H1 (cell line): Measurements from ENCODE around the gene SLC12A4. TPM values are rescaled to one million over a fixed set of nuclear protein-coding genes. Genes with fewer than 3 reads are reported as not detected.

Source experiments
- CTCF ChIA-PET: fragments of 300-600 bp; sonication (Branson Sonifier 250); formaldehyde crosslinking; loops from one replicate; lab custom pipeline; 2021; ENCODE audit not compliant: partially characterized antibody; lab: Charles Lee
- POLR2A ChIA-PET: fragments of 300-600 bp; sonication (Branson Sonifier 250); formaldehyde crosslinking; loops from one replicate; lab custom pipeline; 2021; ENCODE audit warnings: inconsistent platforms; ENCODE audit not compliant: partially characterized antibody; lab: Charles Lee
- DNase-seq, 2 experiments: peaks; one replicate each; pipeline versions ENCODE4 v3.0.0 to v3.0.0-alpha.2; 2010 to 2022; ENCODE audit warnings: low spot score in 2 of 2, low read depth in 1 of 2, mixed read lengths in 1 of 2
- FAIRE-seq: peaks from 2 replicates; lab custom pipeline; 2011; peaks lifted over from hg19 to GRCh38; lab: Jason Lieb, UNC
- H2AFZ ChIP-seq: 2 replicates; pipeline ENCODE4 v1.8.1; 2012; ENCODE audit warnings: low read length, inconsistent platforms
- H2AK5ac ChIP-seq: 2 replicates; pipeline ENCODE4 v1.6.1; 2013; ENCODE audit warnings: low read depth, low read length
- H2BK120ac ChIP-seq: replicated peaks from 2 replicates; pipeline ENCODE3; 2013; ENCODE audit warnings: low read depth, low read length, inconsistent platforms
- H2BK12ac ChIP-seq: 2 replicates; pipeline ENCODE4 v1.6.1; 2013; ENCODE audit warnings: low read depth, low read length
- H2BK15ac ChIP-seq: 2 replicates; pipeline ENCODE4 v1.6.1; 2013; ENCODE audit warnings: low read length
- H2BK20ac ChIP-seq: 2 replicates; pipeline ENCODE4 v1.6.1; 2013; ENCODE audit warnings: low read length
- H2BK5ac ChIP-seq: 2 replicates; pipeline ENCODE4 v1.6.1; 2013; ENCODE audit warnings: low read depth, low read length
- H3K14ac ChIP-seq: 2 replicates; pipeline ENCODE4 v1.6.1; 2013; ENCODE audit warnings: inconsistent platforms; ENCODE audit not compliant: insufficient read length
- H3K18ac ChIP-seq: 2 replicates; pipeline ENCODE4 v1.6.1; 2013; ENCODE audit warnings: low read length; ENCODE audit errors: extremely low read depth
- H3K23ac ChIP-seq: 2 replicates; pipeline ENCODE4 v1.6.1; 2013; ENCODE audit warnings: inconsistent platforms; ENCODE audit not compliant: insufficient read length
- H3K23me2 ChIP-seq: 2 replicates; pipeline ENCODE4 v1.6.1; 2013; ENCODE audit warnings: low read depth, low read length
- H3K27ac ChIP-seq: 2 replicates; pipeline ENCODE4 v1.6.1; 2011; ENCODE audit warnings: low read depth, low read length, inconsistent platforms
- H3K27me3 ChIP-seq, 4 experiments: replicated peaks in 1 of 4; 1 replicate in 1 of 4; 2 replicates in 3 of 4; pipeline versions ENCODE4 v1.6.1 to v1.8.1; 2011 to 2013; ENCODE audit warnings: low read length in 3 of 4, mild to moderate bottlenecking in 3 of 4, inconsistent platforms in 2 of 4, mixed read lengths in 2 of 4, moderate library complexity in 1 of 4; ENCODE audit not compliant: control insufficient read depth in 3 of 4, insufficient read depth in 3 of 4; ENCODE audit errors: extremely low read depth in 1 of 4
- H3K36me3 ChIP-seq, 4 experiments: 2 replicates each; pipeline versions ENCODE4 v1.6.1 to v1.8.1; 2011 to 2013; ENCODE audit warnings: mild to moderate bottlenecking in 4 of 4, low read length in 3 of 4, moderate library complexity in 2 of 4, control low read depth in 1 of 4, inconsistent platforms in 1 of 4; ENCODE audit not compliant: insufficient read depth in 4 of 4, control insufficient read depth in 2 of 4
- H3K4ac ChIP-seq: replicated peaks from 2 replicates; pipeline ENCODE3; 2013; ENCODE audit warnings: low read length, low read depth, mixed read lengths, inconsistent platforms; ENCODE audit not compliant: insufficient read length
- H3K4me1 ChIP-seq, 4 experiments: replicated peaks in 1 of 4; 1 replicate in 1 of 4; 2 replicates in 3 of 4; pipeline versions ENCODE4 v1.6.1 to v1.8.1; 2011 to 2013; ENCODE audit warnings: low read length in 3 of 4, inconsistent platforms in 2 of 4, mixed read lengths in 1 of 4; ENCODE audit not compliant: insufficient read depth in 4 of 4, control insufficient read depth in 3 of 4
- H3K4me2 ChIP-seq, 2 experiments: 2 replicates each; pipeline versions ENCODE4 v1.6.1 to v1.8.1; 2011 to 2013; ENCODE audit warnings: low read depth in 2 of 2, low read length in 2 of 2, control low read depth in 1 of 2, inconsistent platforms in 1 of 2, mild to moderate bottlenecking in 1 of 2; ENCODE audit not compliant: insufficient read depth in 1 of 2
- H3K4me3 ChIP-seq, 4 experiments: fragments of 200-600, 300-600 bp in 1 of 4; sonication (generic), shearing (Covaris generic), sonication (Bioruptor Twin) in 1 of 4; 2 replicates each; pipeline versions ENCODE4 v1.5.1 to v1.8.1; 2011 to 2016; ENCODE audit warnings: low read length in 4 of 4, low read depth in 3 of 4, control low read depth in 2 of 4, inconsistent platforms in 2 of 4, mild to moderate bottlenecking in 2 of 4, mixed read lengths in 1 of 4, moderate library complexity in 1 of 4; ENCODE audit not compliant: insufficient read depth in 2 of 4; ENCODE audit errors: extremely low read depth in 1 of 4
- H3K56ac ChIP-seq: replicated peaks from 2 replicates; pipeline ENCODE3; 2013; ENCODE audit warnings: low read depth, mild to moderate bottlenecking, mixed read lengths, low read length, inconsistent platforms; ENCODE audit not compliant: insufficient read length
- H3K79me1 ChIP-seq: 2 replicates; pipeline ENCODE4 v1.6.1; 2013; ENCODE audit warnings: low read depth, low read length, control low read depth
- H3K79me2 ChIP-seq, 2 experiments: 2 replicates each; pipeline versions ENCODE4 v1.6.1 to v1.8.1; 2012 to 2013; ENCODE audit warnings: low read length in 2 of 2, mild to moderate bottlenecking in 2 of 2, inconsistent platforms in 1 of 2; ENCODE audit not compliant: insufficient read depth in 2 of 2, control insufficient read depth in 1 of 2
- H3K9ac ChIP-seq, 4 experiments: replicated peaks in 1 of 4; 1 replicate in 1 of 4; 2 replicates in 3 of 4; pipeline versions ENCODE4 v1.6.1 to v1.8.1; 2011 to 2013; ENCODE audit warnings: low read depth in 3 of 4, low read length in 3 of 4, control low read depth in 2 of 4, mild to moderate bottlenecking in 2 of 4, moderate library complexity in 2 of 4, inconsistent platforms in 1 of 4; ENCODE audit errors: extremely low read depth in 1 of 4
- H3K9me3 ChIP-seq, 2 experiments: 2 replicates each; pipeline versions ENCODE4 v1.6.1 to v1.8.1; 2012 to 2013; ENCODE audit warnings: mild to moderate bottlenecking in 2 of 2, moderate library complexity in 2 of 2, control low read depth in 1 of 2, inconsistent platforms in 1 of 2, low read depth in 1 of 2, low read length in 1 of 2, mixed read lengths in 1 of 2; ENCODE audit not compliant: insufficient read depth in 2 of 2
- H4K20me1 ChIP-seq, 2 experiments: replicated peaks in 1 of 2; 2 replicates each; pipeline versions ENCODE3 to v1.8.1; 2011 to 2013; ENCODE audit warnings: inconsistent platforms in 2 of 2, low read length in 2 of 2, mild to moderate bottlenecking in 1 of 2; ENCODE audit not compliant: insufficient read depth in 2 of 2, control insufficient read depth in 1 of 2
- H4K5ac ChIP-seq: 2 replicates; pipeline ENCODE4 v1.6.1; 2013; ENCODE audit warnings: low read length, low read depth, mixed read lengths, inconsistent platforms; ENCODE audit not compliant: insufficient read length
- H4K8ac ChIP-seq: 2 replicates; pipeline ENCODE4 v1.8.0; 2013; ENCODE audit warnings: mild to moderate bottlenecking, moderate library complexity, low read length, inconsistent platforms; ENCODE audit not compliant: insufficient read depth; ENCODE audit errors: extremely low read depth
- H4K91ac ChIP-seq: replicated peaks from 2 replicates; pipeline ENCODE3; 2013; ENCODE audit warnings: low read length, mixed read lengths, inconsistent platforms; ENCODE audit not compliant: insufficient read length
- RAD21 ChIP-seq, 2 experiments: IDR thresholded peaks in 1 of 2; conservative IDR thresholded peaks in 1 of 2; 2 replicates each; pipeline ENCODE4 v1.6.1; 2011; ENCODE audit warnings: low read depth in 2 of 2, low read length in 2 of 2, improper control_type of control experiment in 1 of 2, inconsistent platforms in 1 of 2, mild to moderate bottlenecking in 1 of 2, moderate library complexity in 1 of 2
- RBBP5 ChIP-seq: IDR thresholded peaks from 2 replicates; pipeline ENCODE4 v1.7.1; 2012; ENCODE audit warnings: low read depth, mild to moderate bottlenecking, inconsistent platforms, low read length, moderate library complexity, borderline replicate concordance
- WGBS, 2 experiments: shearing (Covaris generic) in 1 of 2; methylation state at CpG; one replicate each; pipeline versions ENCODE4 v1.1.6 to v1.1.7; 2013 to 2015; ENCODE audit warnings: low lambda C conversion rate in 2 of 2, mixed read lengths in 2 of 2, inconsistent platforms in 1 of 2, low coverage in 1 of 2, missing lambda C conversion rate in 1 of 2; ENCODE audit not compliant: insufficient replicate concordance in 2 of 2, insufficient coverage in 1 of 2, insufficient read length in 1 of 2; ENCODE audit errors: extremely low coverage in 1 of 2, missing lambda C conversion rate in 1 of 2; 5-methylcytosine and 5-hydroxymethylcytosine counted together
- polyA plus RNA-seq, 7 experiments: library from polyadenylated mRNA; depleted of rRNA in 3 of 7; stranded (reverse) in 5 of 7; unstranded in 2 of 7; fragments of >200 nt in 5 of 7; fragments of 200-250 nt in 2 of 7; gene quantifications; 1 replicate in 5 of 7; 2 replicates in 1 of 7; 4 replicates in 1 of 7; pipeline versions ENCODE4 v1.2.1 to v1.2.3, GENCODE V29; 2011 to 2013; ENCODE audit warnings: missing spikeins in 2 of 7, mixed read lengths in 2 of 7
- total RNA-seq: library from RNA; stranded (reverse); fragmentation: NEBNext Ultra II Directional; extraction: Animal tissue kit (Norgen Biotek cat#: 25700); gene quantifications from 2 replicates; pipeline ENCODE4 v1.2.1, GENCODE V29; 2021
- TF ChIP-seq, protein P1 (sequence below), 3 experiments: IDR thresholded peaks; 1 replicate in 2 of 3; 2 replicates in 1 of 3; pipeline versions ENCODE4 v1.5.1 to v1.6.1; 2011; ENCODE audit warnings: low read length in 3 of 3, mild to moderate bottlenecking in 3 of 3, inconsistent platforms in 2 of 3, low read depth in 1 of 3, moderate library complexity in 1 of 3; ENCODE audit not compliant: insufficient read depth in 1 of 3; ENCODE audit errors: control extremely low read depth in 1 of 3

Gene SLC12A4
- total and polyA plus RNA-seq, 2 of the 8 experiments (the other 6 are each of a cell fraction or from before 2014, with no cell fraction given): 41.3 to 49.3 TPM

DNA sequence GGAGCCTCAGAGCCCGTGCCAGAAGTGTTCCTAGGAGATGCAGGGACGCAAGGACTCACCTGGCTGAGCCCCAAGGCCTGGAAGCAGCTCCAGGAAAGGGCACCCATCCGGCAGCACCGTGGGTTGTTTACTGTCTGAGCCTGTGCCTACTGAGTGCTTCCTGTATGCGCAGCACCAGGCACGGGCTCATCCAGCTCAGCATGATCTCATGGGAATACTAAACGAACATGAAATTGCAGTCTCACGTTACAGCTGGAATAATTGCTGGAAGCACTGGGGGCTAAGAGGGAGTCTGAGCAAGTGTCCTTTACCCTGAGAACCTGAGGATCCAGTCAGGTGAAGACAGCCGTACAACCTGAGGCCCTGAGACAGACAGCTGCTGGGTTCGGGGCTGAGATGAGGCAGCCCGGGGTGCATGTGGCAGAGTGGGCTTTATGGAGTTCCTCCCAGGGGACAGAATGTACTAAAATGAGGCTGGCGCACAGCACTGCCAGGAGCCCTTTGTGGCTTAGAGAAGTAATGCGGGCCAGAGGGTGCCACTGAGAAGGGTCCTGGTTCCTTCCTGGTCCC, 42.2 kb downstream of the SLC12A4 start:
- H3K9me3 ChIP-seq: no peaks in the 10 kb centered on the region
- peaks cover 0 to 8% (median 4%) of the 10 kb centered on the region in 4 experiments; a peak in 5 of 7 replicates for H3K4me1 ChIP-seq
- peak overlapping the region; percentile 72 for H2BK5ac ChIP-seq
- no peak overlapping the region for H4K5ac ChIP-seq
- H2BK12ac ChIP-seq: 0 out of 2 replicates have a peak overlapping the region, but pooled peaks have one; percentile 27
- WGBS, 2 experiments: 81% methylated on average over 13 of the region's 13 CpGs; no CpG with 5 or more reads in 1 of the 2 experiments
- H2BK15ac ChIP-seq: 0 out of 2 replicates have a peak overlapping the region, but pooled peaks have one; percentile 16
- H3K9ac ChIP-seq: no peak overlapping the region
- FAIRE-seq (no peak), DNase-seq (no peak)
- POLR2A ChIA-PET: interaction anchor here (0.6 to 7.5 kb wide), 6 partner anchors 9 to 167 kb away, joined by 3 to 43 read pairs (median 4); partner anchors contain the start of genes NRN1L and PSMB10
- no peaks in the 10 kb centered on the region for H3K23me2 ChIP-seq
- TF ChIP-seq, protein P1, sequence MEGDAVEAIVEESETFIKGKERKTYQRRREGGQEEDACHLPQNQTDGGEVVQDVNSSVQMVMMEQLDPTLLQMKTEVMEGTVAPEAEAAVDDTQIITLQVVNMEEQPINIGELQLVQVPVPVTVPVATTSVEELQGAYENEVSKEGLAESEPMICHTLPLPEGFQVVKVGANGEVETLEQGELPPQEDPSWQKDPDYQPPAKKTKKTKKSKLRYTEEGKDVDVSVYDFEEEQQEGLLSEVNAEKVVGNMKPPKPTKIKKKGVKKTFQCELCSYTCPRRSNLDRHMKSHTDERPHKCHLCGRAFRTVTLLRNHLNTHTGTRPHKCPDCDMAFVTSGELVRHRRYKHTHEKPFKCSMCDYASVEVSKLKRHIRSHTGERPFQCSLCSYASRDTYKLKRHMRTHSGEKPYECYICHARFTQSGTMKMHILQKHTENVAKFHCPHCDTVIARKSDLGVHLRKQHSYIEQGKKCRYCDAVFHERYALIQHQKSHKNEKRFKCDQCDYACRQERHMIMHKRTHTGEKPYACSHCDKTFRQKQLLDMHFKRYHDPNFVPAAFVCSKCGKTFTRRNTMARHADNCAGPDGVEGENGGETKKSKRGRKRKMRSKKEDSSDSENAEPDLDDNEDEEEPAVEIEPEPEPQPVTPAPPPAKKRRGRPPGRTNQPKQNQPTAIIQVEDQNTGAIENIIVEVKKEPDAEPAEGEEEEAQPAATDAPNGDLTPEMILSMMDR (IDR thresholded peaks at IDR 0.05; ENCODE audit: control extremely low read depth in 1 of 3, insufficient read depth in 1 of 3, low read depth in 1 of 3, low read length in 3 of 3): peak in 2 of 3 experiments; percentile 17 to 34; a peak in 2 of 4 replicates
- TF ChIP-seq RAD21 (IDR thresholded peaks at IDR 0.05 in 1 of 2, conservative IDR thresholded peaks at IDR 0.05 in 1 of 2; ENCODE audit: low read depth in 2 of 2, low read length in 2 of 2) (peak in 1 of 2 experiments; percentile 14; a peak in 1 of 4 replicates), RBBP5 (no peak)
- CTCF ChIA-PET: interaction anchor here (0.6 to 27.1 kb wide), 22 partner anchors 7 to 406 kb away, joined by 3 to 623 read pairs (median 3); partner anchors contain the start of genes CTRL, EDC4, LCAT and NRN1L
- peak overlapping the region; percentile 23 for H3K56ac ChIP-seq
- H4K91ac ChIP-seq: no peak overlapping the region
- H3K4ac ChIP-seq: no peak overlapping the region
- no peak overlapping the region for H3K4me3 ChIP-seq
- H2AFZ ChIP-seq: no peak overlapping the region
- H3K79me2 ChIP-seq: no peaks in the 10 kb centered on the region
- H3K23ac ChIP-seq: no peak overlapping the region
- no peak overlapping the region; the same call in 1 of the 2 replicates for H3K27ac ChIP-seq
- H2BK120ac ChIP-seq: no peak overlapping the region
- H3K36me3 ChIP-seq: no peaks in the 10 kb centered on the region; a peak in 2 of 8 replicates
- no peak overlapping the region for H3K18ac ChIP-seq
- H3K27me3 ChIP-seq: no peaks in the 10 kb centered on the region
- H4K8ac ChIP-seq: no peak overlapping the region
- no peaks in the 10 kb centered on the region for H3K79me1 ChIP-seq
- no peak overlapping the region for H2BK20ac ChIP-seq
- H4K20me1 ChIP-seq: peaks cover 12 to 25% of the 10 kb centered on the region in 2 experiments
- no peak overlapping the region for H2AK5ac ChIP-seq
- H3K4me2 ChIP-seq: no peak overlapping the region
- no peak overlapping the region for H3K14ac ChIP-seq
